Hepatocyte (in vitro differentiated cells): ENCODE measurements around the gene NAA11. TPM values are rescaled to one million over a fixed set of nuclear protein-coding genes. Genes with fewer than 3 reads are reported as not detected.

Experiments
- DNase-seq: peaks from one replicate; pipeline ENCODE4 v3.0.0-alpha.2; 2016; ENCODE audit warnings: low spot score
- H2AFZ ChIP-seq: fragments of 200-600 bp; sonication (generic); 2 replicates; pipeline ENCODE4 v1.6.0; 2016; ENCODE audit warnings: antibody characterized with exemption, mild to moderate bottlenecking
- H3K27ac ChIP-seq: fragments of 200-600 bp; sonication (generic); 2 replicates; pipeline ENCODE4 v1.5.1; 2016; ENCODE audit warnings: mild to moderate bottlenecking
- H3K27me3 ChIP-seq: fragments of 200-600 bp; sonication (generic); 2 replicates; pipeline ENCODE4 v1.6.1; 2016
- H3K36me3 ChIP-seq: fragments of 200-600 bp; sonication (generic); replicated peaks from 2 replicates; pipeline ENCODE4 v1.5.1; 2016; ENCODE audit warnings: low read depth; ENCODE audit not compliant: insufficient read depth
- H3K4me1 ChIP-seq: fragments of 200-600 bp; sonication (generic); 2 replicates; pipeline ENCODE4 v1.5.1; 2016; ENCODE audit warnings: mild to moderate bottlenecking, moderate library complexity; ENCODE audit not compliant: insufficient read depth
- H3K4me2 ChIP-seq: fragments of 200-600 bp; sonication (generic); 2 replicates; pipeline ENCODE4 v1.6.0; 2016
- H3K4me3 ChIP-seq: fragments of 200-600 bp; sonication (generic); 2 replicates; pipeline ENCODE4 v1.5.1; 2016; ENCODE audit warnings: mild to moderate bottlenecking
- H3K79me2 ChIP-seq: fragments of 200-600 bp; sonication (generic); 2 replicates; pipeline ENCODE4 v1.6.0; 2017; ENCODE audit warnings: mild to moderate bottlenecking
- H3K9me2 ChIP-seq: fragments of 200-600 bp; sonication (generic); replicated peaks from 2 replicates; pipeline ENCODE4 v1.6.0; 2017; ENCODE audit warnings: mild to moderate bottlenecking; ENCODE audit not compliant: insufficient read depth
- H3K9me3 ChIP-seq: fragments of 200-600 bp; sonication (generic); 2 replicates; pipeline ENCODE4 v1.5.1; 2016; ENCODE audit warnings: low read depth, mild to moderate bottlenecking
- H4K20me1 ChIP-seq: fragments of 200-600 bp; sonication (generic); 2 replicates; pipeline ENCODE4 v1.6.0; 2016; ENCODE audit warnings: mild to moderate bottlenecking; ENCODE audit not compliant: insufficient read depth, poor library complexity, severe bottlenecking
- EZH2 ChIP-seq: fragments of 200-600 bp; sonication (generic); IDR thresholded peaks from 2 replicates; pipeline ENCODE4 v1.6.1; 2016; ENCODE audit warnings: antibody characterized with exemption, mild to moderate bottlenecking, borderline replicate concordance
- EZH2phosphoT487 ChIP-seq: fragments of 200-600 bp; sonication (generic); IDR thresholded peaks from one replicate; pipeline ENCODE4 v1.6.1; 2018; ENCODE audit warnings: antibody characterized with exemption, mild to moderate bottlenecking, low read depth, moderate library complexity; ENCODE audit not compliant: unreplicated experiment, severe bottlenecking
- WGBS: methylation state at CpG from one replicate; pipeline ENCODE4 v1.1.6; 2016; ENCODE audit warnings: low lambda C conversion rate; ENCODE audit errors: missing lambda C conversion rate; 5-methylcytosine and 5-hydroxymethylcytosine counted together
- polyA plus RNA-seq: library from polyadenylated mRNA; unstranded; fragments of >200 nt; fragmentation: Nextera tagmentation; extraction: Ambion mirVana; gene quantifications from 2 replicates; pipeline ENCODE4 v1.2.1, GENCODE V29; 2016
- total RNA-seq: library from RNA; depleted of rRNA; stranded (reverse); fragments of >200 nt; gene quantifications from 2 replicates; pipeline ENCODE4 v1.2.3, GENCODE V29; 2014
- TF ChIP-seq, protein P1 (sequence below): fragments of 200-600 bp; sonication (generic); IDR thresholded peaks from 2 replicates; pipeline ENCODE4 v1.5.1; 2016; ENCODE audit warnings: antibody characterized with exemption, mild to moderate bottlenecking; ENCODE audit not compliant: poor library complexity

The NAA11 gene
- total and polyA plus RNA-seq, 2 experiments from 2014 or later: not detected

DNA sequence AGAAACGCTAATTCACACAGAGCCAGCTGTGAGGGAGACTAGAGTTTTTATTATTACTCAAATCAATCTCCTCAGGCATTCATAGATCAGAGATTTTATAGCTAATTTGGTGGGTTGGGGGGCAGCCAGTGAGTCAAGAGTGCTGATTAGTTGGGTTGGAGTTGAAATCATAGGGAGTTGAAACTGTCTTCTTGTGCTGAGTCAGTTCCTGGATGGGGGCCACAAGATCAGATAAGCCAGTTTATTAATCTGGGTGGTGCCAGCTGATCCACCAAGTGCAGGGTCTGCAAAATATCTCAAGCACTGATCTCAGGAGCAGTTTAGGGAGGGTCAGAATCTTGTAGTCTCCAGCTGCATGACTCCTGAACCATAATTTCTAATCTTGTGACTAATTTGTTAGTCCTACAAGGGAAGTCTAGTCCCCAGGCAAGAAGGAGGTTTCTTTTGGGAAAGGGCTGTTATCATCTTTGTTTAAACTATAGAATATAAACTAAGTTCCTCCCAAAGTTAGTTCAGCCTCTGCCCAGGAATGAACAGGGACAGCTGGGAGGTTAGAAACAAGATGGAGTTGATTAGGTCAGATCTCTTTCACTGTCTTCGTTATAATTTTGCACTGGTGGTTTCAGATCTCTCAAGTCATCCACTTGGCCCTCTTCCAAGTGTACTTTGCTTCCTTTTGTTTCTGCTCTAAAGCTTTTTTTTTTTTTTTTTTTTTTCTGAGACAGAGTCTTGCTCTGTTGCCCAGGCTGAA, 5.4 kb upstream of the NAA11 start:
- Histone ChIP-seq H3K9me2 (no peaks in the 10 kb centered on the region), H3K9me3 (no peaks in the 10 kb centered on the region), H3K27ac (no peak overlapping the region), H3K36me3 (no peaks in the 10 kb centered on the region), H3K4me3 (no peak overlapping the region), H3K27me3 (no peaks in the 10 kb centered on the region), H4K20me1 (no peaks in the 10 kb centered on the region), H3K4me2 (no peak overlapping the region), H2AFZ (no peak overlapping the region), H3K79me2 (no peaks in the 10 kb centered on the region), H3K4me1 (no peaks in the 10 kb centered on the region)
- 62% methylated on average over 2 of the region's 2 CpGs for WGBS
- peak; percentile 13 for DNase-seq
- TF ChIP-seq EZH2phosphoT487: no peak
- no peak for TF ChIP-seq EZH2
- TF ChIP-seq, protein P1, sequence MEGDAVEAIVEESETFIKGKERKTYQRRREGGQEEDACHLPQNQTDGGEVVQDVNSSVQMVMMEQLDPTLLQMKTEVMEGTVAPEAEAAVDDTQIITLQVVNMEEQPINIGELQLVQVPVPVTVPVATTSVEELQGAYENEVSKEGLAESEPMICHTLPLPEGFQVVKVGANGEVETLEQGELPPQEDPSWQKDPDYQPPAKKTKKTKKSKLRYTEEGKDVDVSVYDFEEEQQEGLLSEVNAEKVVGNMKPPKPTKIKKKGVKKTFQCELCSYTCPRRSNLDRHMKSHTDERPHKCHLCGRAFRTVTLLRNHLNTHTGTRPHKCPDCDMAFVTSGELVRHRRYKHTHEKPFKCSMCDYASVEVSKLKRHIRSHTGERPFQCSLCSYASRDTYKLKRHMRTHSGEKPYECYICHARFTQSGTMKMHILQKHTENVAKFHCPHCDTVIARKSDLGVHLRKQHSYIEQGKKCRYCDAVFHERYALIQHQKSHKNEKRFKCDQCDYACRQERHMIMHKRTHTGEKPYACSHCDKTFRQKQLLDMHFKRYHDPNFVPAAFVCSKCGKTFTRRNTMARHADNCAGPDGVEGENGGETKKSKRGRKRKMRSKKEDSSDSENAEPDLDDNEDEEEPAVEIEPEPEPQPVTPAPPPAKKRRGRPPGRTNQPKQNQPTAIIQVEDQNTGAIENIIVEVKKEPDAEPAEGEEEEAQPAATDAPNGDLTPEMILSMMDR: no peak

DNA sequence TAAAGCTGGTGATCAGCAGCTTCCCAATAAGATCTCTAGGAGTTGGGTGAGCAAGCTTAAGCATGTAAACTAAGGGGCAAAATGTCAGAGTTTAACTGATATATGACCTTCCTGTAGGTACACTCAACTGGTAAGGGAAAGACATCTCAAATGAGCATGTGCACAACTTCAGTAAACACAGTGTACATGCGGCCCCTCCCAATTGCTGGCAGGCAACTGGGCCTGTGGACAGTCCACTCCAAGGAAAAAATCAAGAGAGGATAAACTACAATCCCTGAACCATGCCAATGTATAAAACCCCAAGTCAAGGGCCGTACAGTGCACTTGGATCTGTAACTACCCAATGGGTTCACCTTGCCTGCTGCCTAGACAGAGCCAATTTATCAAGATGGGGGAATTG, 4.9 kb upstream of the NAA11 start:
- no peaks in the 10 kb centered on the region for H3K36me3 ChIP-seq
- WGBS: 71% methylated on average over 2 of the region's 2 CpGs
- no peaks in the 10 kb centered on the region for H3K27me3 ChIP-seq
- no peak overlapping the region for H3K4me3 ChIP-seq
- no peaks in the 10 kb centered on the region for H3K4me1 ChIP-seq
- no peaks in the 10 kb centered on the region for H3K79me2 ChIP-seq
- no peak for DNase-seq
- no peak overlapping the region for H3K4me2 ChIP-seq
- H4K20me1 ChIP-seq: no peaks in the 10 kb centered on the region
- no peaks in the 10 kb centered on the region for H3K9me2 ChIP-seq
- no peak overlapping the region for H2AFZ ChIP-seq
- H3K9me3 ChIP-seq: no peaks in the 10 kb centered on the region
- no peak overlapping the region for H3K27ac ChIP-seq
- no peak for TF ChIP-seq EZH2
- no peak for TF ChIP-seq EZH2phosphoT487
- TF ChIP-seq, protein P1: no peak

DNA sequence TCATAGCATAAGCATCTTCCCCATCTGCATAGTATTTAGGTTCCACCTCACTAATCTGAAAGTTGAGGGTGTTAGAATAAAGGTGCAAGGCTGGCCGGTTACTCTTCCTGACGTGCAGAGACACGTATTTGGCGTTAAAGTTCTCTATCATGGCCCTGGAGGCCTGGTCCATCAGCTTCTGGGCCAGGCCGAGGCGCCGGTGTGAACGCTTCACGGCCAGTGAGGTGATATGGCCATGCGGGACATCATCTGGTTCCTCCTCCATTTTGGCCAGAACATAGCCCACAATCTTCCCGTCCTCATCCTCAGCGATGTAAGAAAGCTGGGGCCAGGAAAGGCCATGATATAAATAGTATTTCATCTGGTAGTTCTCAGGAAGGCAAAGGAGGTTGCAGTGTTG, 425 bp downstream of the NAA11 start:
- Histone ChIP-seq H3K4me2 (no peak overlapping the region), H3K9me3 (no peaks in the 10 kb centered on the region), H3K4me1 (no peaks in the 10 kb centered on the region), H3K27ac (no peak overlapping the region), H3K79me2 (no peaks in the 10 kb centered on the region), H3K4me3 (no peak overlapping the region), H3K27me3 (no peaks in the 10 kb centered on the region), H2AFZ (no peak overlapping the region), H3K9me2 (no peaks in the 10 kb centered on the region), H4K20me1 (no peaks in the 10 kb centered on the region), H3K36me3 (no peaks in the 10 kb centered on the region)
- no peak for DNase-seq
- 93% methylated on average over 12 of the region's 12 CpGs for WGBS
- TF ChIP-seq, protein P1: no peak
- TF ChIP-seq EZH2phosphoT487 (no peak), EZH2 (no peak)
